ENCODE measurements around the gene SORCS2. TPM values are rescaled to one million over a fixed set of nuclear protein-coding genes. Genes with fewer than 3 reads are reported as not detected.

SORCS2 gene
- total and polyA plus RNA-seq, 12 donors, result 0.25 to 5.4 (median 2.2) TPM

GRCh38 chr4:7737752-7738457 lies 545.6 kb downstream of the SORCS2 start:
- peaks cover 0 to 6% (median 0%) of the 10 kb centered on the region in 7 donors for H3K27me3 ChIP-seq
- no peaks in the 10 kb centered on the region for H3K4me1 ChIP-seq
- WGBS, 2 donors, result 91 to 96% methylated on average over 19 of the region's 19 CpGs
- no peak for TF ChIP-seq CTCF (IDR thresholded peaks at IDR 0.05)
- no peak overlapping the region for H3K4me3 ChIP-seq
- DNase-seq, result no peak
- no peaks in the 10 kb centered on the region for H3K36me3 ChIP-seq
- ATAC-seq, result no peak
- intact Hi-C loops (cut with DNase I), result no loop called here
- peaks cover 0 to 7% (median 0%) of the 10 kb centered on the region in 11 donors for H3K9me3 ChIP-seq
- no peak overlapping the region for H3K27ac ChIP-seq

GRCh38 chr4:7738458-7739076 lies 546.2 kb downstream of the SORCS2 start:
- peaks cover 0 to 7% (median 0%) of the 10 kb centered on the region in 11 donors for H3K9me3 ChIP-seq
- no peak for TF ChIP-seq CTCF (IDR thresholded peaks at IDR 0.05)
- no peak for ATAC-seq
- H3K4me3 ChIP-seq, result no peak overlapping the region
- DNase-seq, result no peak
- intact Hi-C loops (cut with DNase I), result no loop called here
- 92 to 94% methylated on average over 32 of the region's 32 CpGs for WGBS, 2 donors
- no peaks in the 10 kb centered on the region for H3K4me1 ChIP-seq
- no peak overlapping the region for H3K27ac ChIP-seq
- H3K36me3 ChIP-seq, result no peaks in the 10 kb centered on the region
- H3K27me3 ChIP-seq, result peaks cover 0 to 6% (median 0%) of the 10 kb centered on the region in 7 donors

- DNase-seq, result no peak
- peaks cover 0 to 7% (median 0%) of the 10 kb centered on the region in 11 donors for H3K9me3 ChIP-seq
- no peak for TF ChIP-seq CTCF (IDR thresholded peaks at IDR 0.05)
- H3K4me3 ChIP-seq, result no peak overlapping the region
- intact Hi-C loops (cut with DNase I), result no loop called here
- peaks cover 0 to under 1% (median 0%) of the 10 kb centered on the region in 9 donors for H3K4me1 ChIP-seq
- H3K27ac ChIP-seq, result no peak overlapping the region
- 94 to 96% methylated on average over 37 of the region's 37 CpGs for WGBS, 2 donors
- ATAC-seq, result no peak
- H3K27me3 ChIP-seq, result peaks cover 0 to 6% (median 0%) of the 10 kb centered on the region in 7 donors
- H3K36me3 ChIP-seq, result no peaks in the 10 kb centered on the region
These were observed 547.0 kb downstream of the SORCS2 start for GRCh38 chr4:7739077-7739917.
